ENCODE measurements around the gene KIDINS220. TPM values are rescaled to one million over a fixed set of nuclear protein-coding genes. Genes with fewer than 3 reads are reported as not detected.
"Not testable (repeated sequence)": the region's sequence is repeated elsewhere in the genome, so short reads cannot be mapped to it uniquely, and the experiment has no call there.

Gene KIDINS220
- total and polyA plus RNA-seq, 5 donors: 17.3 to 39.6 (median 37.4) TPM

DNA sequence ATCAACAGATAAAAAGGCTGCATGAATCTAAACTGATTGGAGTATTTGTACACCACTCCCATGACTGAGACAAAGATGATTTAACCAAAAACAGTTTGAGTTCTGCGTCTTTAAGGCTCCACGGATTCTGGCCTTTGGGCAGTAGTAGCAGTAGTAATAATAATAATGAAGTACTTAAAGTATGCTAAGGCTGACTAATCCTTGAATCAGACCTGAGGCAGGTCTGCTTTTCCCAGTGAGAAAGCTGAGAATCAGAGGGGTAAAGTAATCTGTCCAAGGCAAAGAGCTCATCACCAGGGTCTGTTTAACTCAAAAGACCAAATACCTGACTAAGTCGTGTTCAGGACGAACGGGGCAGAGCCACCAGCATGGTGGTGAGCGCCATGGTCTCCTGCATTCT is 94.2 kb downstream of the KIDINS220 start:
- ATAC-seq (no peak), DNase-seq (no peak)
- Histone ChIP-seq H3K4me3 (ENCODE audit: low read length) (no peak overlapping the region), H3K27me3 (ENCODE audit: control insufficient read depth, insufficient read depth) (no peaks in the 10 kb centered on the region), H3K4me1 (ENCODE audit: control insufficient read depth, insufficient read depth, low read length) (no peaks in the 10 kb centered on the region), H3K9me3 (ENCODE audit: control insufficient read depth, low read length) (no peaks in the 10 kb centered on the region), H3K27ac (ENCODE audit: low read length) (no peak overlapping the region)
- WGBS: 95% methylated on average over 6 of the region's 6 CpGs
- intact Hi-C loops (cut with DNase I): no loop called here

DNA sequence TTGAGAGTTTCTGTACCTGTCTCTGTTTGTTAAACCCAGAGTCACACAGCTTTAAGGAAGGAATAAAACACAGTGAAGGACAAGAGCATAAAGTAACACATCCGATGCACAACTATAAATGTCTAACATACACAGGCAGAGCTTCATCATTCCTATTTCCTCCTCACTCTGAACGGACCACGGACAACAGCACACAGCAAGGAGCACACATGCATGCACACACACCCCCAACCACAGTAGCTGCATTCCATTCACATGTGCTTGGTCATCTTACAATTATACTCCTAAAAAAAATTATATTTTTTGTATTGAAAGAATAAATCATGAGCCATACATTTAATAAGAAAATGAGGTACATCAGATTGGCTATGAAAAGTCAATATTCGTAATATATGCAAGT is 97.3 kb downstream of the KIDINS220 start:
- no peak for ATAC-seq
- intact Hi-C loops (cut with DNase I): no loop called here
- 89% methylated on average over 4 of the region's 4 CpGs for WGBS

DNA sequence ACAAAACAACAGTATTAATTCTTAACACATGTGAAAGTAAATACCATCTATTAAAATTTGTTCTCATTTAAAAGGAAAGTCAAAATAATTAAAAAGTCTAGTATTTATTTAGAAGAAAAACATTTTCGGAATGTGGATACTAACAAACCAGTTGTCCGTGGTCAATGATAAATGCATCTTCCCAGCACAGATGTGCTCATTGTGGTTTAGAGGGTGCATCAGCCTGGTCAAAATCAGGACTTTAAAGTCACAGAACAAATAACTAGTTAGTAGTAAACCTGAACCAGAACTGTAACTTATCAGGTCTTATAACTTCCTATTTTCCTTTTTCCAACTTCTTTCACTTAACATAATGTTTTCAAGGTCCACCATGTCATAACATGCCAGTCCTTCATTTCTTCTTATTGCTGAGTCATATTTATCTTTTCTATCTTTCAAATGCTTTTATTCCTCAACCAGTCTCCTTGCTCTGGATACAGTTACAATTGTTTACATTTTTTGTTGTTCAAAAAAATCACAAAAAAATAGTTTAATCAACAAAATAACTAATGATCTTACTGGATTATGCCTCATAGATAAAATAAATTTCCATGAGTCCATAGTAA is 99.7 kb downstream of the KIDINS220 start:
- H3K9me3 ChIP-seq (ENCODE audit: control insufficient read depth, low read length): no peaks in the 10 kb centered on the region
- H3K4me3 ChIP-seq (ENCODE audit: low read length): no peak overlapping the region
- no peak overlapping the region for H3K27ac ChIP-seq (ENCODE audit: low read length)
- DNase-seq: no peak
- 98% methylated on average over 2 of the region's 2 CpGs for WGBS
- intact Hi-C loops (cut with DNase I): no loop called here
- ATAC-seq: no peak
- no peaks in the 10 kb centered on the region for H3K4me1 ChIP-seq (ENCODE audit: control insufficient read depth, insufficient read depth, low read length)
- no peaks in the 10 kb centered on the region for H3K27me3 ChIP-seq (ENCODE audit: control insufficient read depth, insufficient read depth)

More for the DNA sequence above, 97.3 kb downstream of the KIDINS220 start:
- Histone ChIP-seq H3K4me1 (ENCODE audit: control insufficient read depth, insufficient read depth, low read length) (no peaks in the 10 kb centered on the region), H3K9me3 (ENCODE audit: control insufficient read depth, low read length) (no peaks in the 10 kb centered on the region), H3K27ac (ENCODE audit: low read length) (no peak overlapping the region), H3K27me3 (ENCODE audit: control insufficient read depth, insufficient read depth) (no peaks in the 10 kb centered on the region), H3K4me3 (ENCODE audit: low read length) (no peak overlapping the region)
- no peak for DNase-seq

DNA sequence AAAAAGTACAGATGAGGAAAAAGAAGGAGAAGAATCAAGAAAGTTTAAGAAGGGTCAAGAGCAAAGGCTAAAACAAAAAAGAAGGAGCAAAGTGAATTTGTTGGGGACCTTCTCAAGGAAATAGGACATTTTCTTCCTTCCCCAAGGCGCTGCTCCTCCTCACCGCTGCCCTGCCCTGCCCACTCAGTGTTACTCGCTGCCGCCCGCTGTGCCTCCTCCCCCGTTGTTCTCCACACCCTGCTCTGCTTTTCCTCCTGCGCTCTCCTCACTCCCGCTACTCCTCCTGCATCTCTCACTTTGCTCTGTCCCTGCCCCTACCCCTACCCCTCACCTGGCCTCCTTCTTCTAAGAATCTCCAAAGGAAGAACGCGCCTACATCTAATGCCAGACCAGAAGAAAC is 104.8 kb downstream of the KIDINS220 start:
- Histone ChIP-seq H3K27ac (ENCODE audit: low read length) (no peak overlapping the region), H3K9me3 (ENCODE audit: control insufficient read depth, low read length) (no peaks in the 10 kb centered on the region), H3K4me3 (ENCODE audit: low read length) (no peak overlapping the region), H3K27me3 (ENCODE audit: control insufficient read depth, insufficient read depth) (no peaks in the 10 kb centered on the region), H3K4me1 (ENCODE audit: control insufficient read depth, insufficient read depth, low read length) (no peaks in the 10 kb centered on the region)
- WGBS: 98% methylated on average over 10 of the region's 10 CpGs
- DNase-seq: no peak
- ATAC-seq: no peak
- intact Hi-C loops (cut with DNase I): no loop called here

DNA sequence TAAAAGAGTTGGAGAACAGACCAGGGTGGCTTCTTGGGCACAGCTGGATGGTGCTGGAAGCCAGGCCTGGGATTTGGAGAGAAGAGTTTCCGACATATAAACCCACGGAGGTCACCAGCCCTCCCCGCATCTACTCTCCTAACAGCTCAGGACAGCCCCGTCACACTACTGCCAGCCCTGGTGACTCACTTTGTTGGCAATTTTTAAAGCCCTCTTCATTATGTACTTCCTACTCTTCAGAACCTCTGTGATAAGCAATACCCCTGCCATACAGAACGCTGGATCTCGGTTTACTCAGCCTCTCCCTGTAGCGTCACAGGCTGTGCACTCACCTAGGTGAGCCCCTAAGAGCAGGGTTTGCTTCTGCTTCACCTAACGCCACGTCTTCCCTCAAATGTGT is 107.5 kb downstream of the KIDINS220 start:
- WGBS: 69% methylated on average over 9 of the region's 9 CpGs
- DNase-seq: peak in 2 of 3 donors; percentile 41 to 57
- H3K4me3 ChIP-seq (ENCODE audit: low read length): no peak overlapping the region
- intact Hi-C loops (cut with DNase I): no loop called here
- H3K27me3 ChIP-seq (ENCODE audit: control insufficient read depth, insufficient read depth): no peaks in the 10 kb centered on the region
- ATAC-seq: peak; percentile 92 to 93
- H3K27ac ChIP-seq (ENCODE audit: low read length): no peak overlapping the region
- H3K4me1 ChIP-seq (ENCODE audit: control insufficient read depth, insufficient read depth, low read length): no peaks in the 10 kb centered on the region
- no peaks in the 10 kb centered on the region for H3K9me3 ChIP-seq (ENCODE audit: control insufficient read depth, low read length)

DNA sequence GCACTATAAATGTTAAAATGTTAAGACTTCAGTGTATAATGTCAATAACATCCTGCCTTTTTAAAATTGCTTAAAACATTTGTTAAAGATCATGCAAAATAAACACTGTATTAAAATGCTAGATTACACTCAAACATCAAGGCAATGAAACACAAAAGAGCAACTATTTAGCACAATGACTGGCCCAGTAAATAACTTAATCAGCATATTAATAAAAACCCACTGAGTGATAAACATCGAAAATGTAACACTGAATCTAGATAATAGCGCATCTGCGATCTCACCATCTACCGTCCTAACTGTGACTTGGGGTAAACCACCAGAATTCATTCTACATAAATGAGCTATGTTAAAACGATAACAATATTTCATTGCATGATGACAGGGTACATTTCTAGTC is 108.3 kb downstream of the KIDINS220 start:
- H3K4me3 ChIP-seq (ENCODE audit: low read length); H3K27me3 ChIP-seq (ENCODE audit: control insufficient read depth, insufficient read depth); H3K27ac ChIP-seq (ENCODE audit: low read length); H3K9me3 ChIP-seq (ENCODE audit: control insufficient read depth, low read length); H3K4me1 ChIP-seq (ENCODE audit: control insufficient read depth, insufficient read depth, low read length); ATAC-seq; DNase-seq; intact Hi-C loops (cut with DNase I): not testable (repeated sequence)
- 91% methylated on average over 5 of the region's 5 CpGs for WGBS

DNA sequence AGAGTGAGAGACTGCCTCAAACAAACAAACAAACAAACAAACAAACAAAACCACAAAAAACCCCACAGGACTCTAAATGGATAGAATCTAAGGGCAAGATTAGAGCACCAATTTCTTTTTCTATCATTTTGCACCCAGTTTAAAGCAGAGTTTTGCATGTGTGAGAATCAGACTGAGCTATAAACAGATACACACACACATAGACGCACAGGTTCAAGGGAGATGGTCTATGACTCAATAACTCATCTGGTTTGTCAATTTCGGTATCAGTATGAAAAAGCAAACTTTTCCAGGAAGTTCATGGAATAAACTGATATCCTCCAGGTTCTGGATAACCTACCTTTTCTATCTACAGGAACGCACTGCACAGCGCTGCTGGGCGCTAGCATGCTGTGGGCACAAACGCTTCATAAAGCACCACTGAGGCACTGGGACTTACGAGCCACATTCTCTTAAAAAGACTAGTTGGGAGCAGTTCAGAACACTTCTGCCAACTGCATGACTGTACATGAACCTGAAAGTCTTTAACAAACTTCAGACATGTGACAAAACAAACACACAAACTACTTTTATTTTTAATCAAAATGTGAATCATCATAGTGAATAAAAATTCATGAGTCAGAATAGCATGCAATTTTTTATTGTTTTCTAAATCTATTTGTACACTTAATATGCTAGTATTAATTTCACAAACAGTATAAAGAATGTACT is 109.0 kb downstream of the KIDINS220 start:
- 95% methylated on average over 7 of the region's 7 CpGs for WGBS
- no peaks in the 10 kb centered on the region for H3K4me1 ChIP-seq (ENCODE audit: control insufficient read depth, insufficient read depth, low read length)
- intact Hi-C loops (cut with DNase I): no loop called here

DNA sequence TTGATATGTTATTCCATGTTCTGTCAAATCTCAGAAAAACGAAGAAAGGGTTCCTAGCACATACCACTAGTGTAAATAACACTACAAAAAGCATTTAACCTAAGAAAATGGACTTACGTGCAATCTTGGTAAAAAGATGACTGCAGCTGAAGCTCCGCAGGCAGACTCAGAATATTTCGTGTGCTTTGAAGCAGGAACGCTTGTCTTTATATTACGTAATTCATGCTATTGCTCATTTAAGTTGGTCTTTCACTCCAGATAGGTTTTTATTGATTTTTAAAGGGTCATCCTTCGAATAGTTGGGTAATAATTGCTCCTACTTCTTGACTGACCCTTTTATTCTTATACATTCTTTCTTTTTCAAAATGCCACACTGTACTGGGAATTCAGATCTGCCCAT is 111.6 kb downstream of the KIDINS220 start:
- DNase-seq: no peak
- no peak for ATAC-seq
- H3K27ac ChIP-seq (ENCODE audit: low read length): no peak overlapping the region
- H3K9me3 ChIP-seq (ENCODE audit: control insufficient read depth, low read length): no peaks in the 10 kb centered on the region
- intact Hi-C loops (cut with DNase I): no loop called here
- no peaks in the 10 kb centered on the region for H3K27me3 ChIP-seq (ENCODE audit: control insufficient read depth, insufficient read depth)
- no peak overlapping the region for H3K4me3 ChIP-seq (ENCODE audit: low read length)
- 92% methylated on average over 7 of the region's 7 CpGs for WGBS
- H3K4me1 ChIP-seq (ENCODE audit: control insufficient read depth, insufficient read depth, low read length): no peaks in the 10 kb centered on the region

More for the DNA sequence above, 109.0 kb downstream of the KIDINS220 start:
- H3K27me3 ChIP-seq (ENCODE audit: control insufficient read depth, insufficient read depth): no peaks in the 10 kb centered on the region
- DNase-seq: no peak
- H3K9me3 ChIP-seq (ENCODE audit: control insufficient read depth, low read length): no peaks in the 10 kb centered on the region
- no peak for ATAC-seq
- no peak overlapping the region for H3K4me3 ChIP-seq (ENCODE audit: low read length)
- no peak overlapping the region for H3K27ac ChIP-seq (ENCODE audit: low read length)

DNA sequence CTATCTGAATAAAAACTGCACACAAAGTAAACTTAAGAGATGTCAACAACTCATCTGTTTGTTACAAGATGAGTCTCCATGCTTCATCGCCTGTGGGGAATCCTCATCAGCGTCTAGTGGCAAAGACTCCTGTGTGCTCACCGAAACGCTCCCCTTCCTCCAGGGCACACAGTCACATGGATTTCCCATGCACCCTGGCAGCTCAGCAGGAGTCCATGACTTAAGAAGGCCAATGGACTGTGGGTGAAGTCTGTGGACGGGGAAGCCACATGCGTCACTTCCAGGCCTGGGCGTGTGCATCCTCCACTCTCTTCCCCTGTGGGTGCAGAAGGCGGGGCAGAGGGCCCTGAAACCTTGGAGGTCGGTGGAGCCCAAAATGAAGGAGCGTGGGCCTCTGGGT is 114.4 kb downstream of the KIDINS220 start:
- no peaks in the 10 kb centered on the region for H3K9me3 ChIP-seq (ENCODE audit: control insufficient read depth, low read length)
- 89% methylated on average over 10 of the region's 10 CpGs for WGBS
- DNase-seq (no peak), ATAC-seq (no peak)
- no peak overlapping the region for H3K27ac ChIP-seq (ENCODE audit: low read length)
- H3K4me3 ChIP-seq (ENCODE audit: low read length): no peak overlapping the region
- intact Hi-C loops (cut with DNase I): no loop called here
- H3K27me3 ChIP-seq (ENCODE audit: control insufficient read depth, insufficient read depth): no peaks in the 10 kb centered on the region
- no peaks in the 10 kb centered on the region for H3K4me1 ChIP-seq (ENCODE audit: control insufficient read depth, insufficient read depth, low read length)

DNA sequence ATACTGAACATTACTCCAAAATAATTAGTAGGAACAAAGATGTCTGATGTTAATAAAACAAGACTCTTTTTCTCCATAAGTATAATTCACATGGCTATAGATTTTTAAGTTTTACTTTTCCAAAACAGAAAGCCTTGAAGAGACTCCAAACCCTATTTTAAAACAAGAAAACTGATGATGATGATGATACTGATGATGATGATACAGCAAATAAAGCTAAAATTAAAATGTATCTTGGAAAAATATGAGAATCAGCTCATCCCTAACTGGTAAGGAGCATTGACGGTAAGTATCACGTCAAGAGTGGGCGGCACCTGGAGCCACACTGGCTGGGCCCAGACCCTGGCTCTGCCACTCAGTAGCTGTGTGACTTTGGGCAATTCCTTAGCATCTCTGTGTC is 116.0 kb downstream of the KIDINS220 start:
- Histone ChIP-seq H3K27me3 (ENCODE audit: control insufficient read depth, insufficient read depth) (no peaks in the 10 kb centered on the region), H3K9me3 (ENCODE audit: control insufficient read depth, low read length) (no peaks in the 10 kb centered on the region), H3K4me3 (ENCODE audit: low read length) (no peak overlapping the region), H3K4me1 (ENCODE audit: control insufficient read depth, insufficient read depth, low read length) (no peaks in the 10 kb centered on the region), H3K27ac (ENCODE audit: low read length) (no peak overlapping the region)
- no peak for DNase-seq
- no peak for ATAC-seq
- 88% methylated on average over 3 of the region's 3 CpGs for WGBS
- intact Hi-C loops (cut with DNase I): no loop called here

DNA sequence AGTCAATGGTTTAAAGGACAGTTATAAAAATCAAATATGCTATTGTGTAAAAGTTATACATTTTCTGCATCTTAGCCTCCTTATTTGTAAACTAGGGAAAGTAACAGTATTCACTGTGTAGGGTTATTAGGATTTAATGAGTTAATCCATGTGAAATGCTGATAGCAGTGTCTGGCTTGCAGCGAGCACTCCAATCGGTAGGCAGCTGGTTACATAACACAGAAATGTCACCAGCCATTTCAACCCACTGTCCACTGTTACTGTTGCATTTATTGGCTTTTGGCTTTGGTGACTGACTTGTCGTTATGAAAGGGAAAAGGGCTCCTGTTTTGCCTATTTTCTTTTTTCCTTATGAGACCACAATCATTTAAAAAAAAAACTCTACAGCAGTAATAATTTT is 116.7 kb downstream of the KIDINS220 start:
- H3K27ac ChIP-seq (ENCODE audit: low read length): no peak overlapping the region
- DNase-seq (no peak), ATAC-seq (peak in 1 of 2 donors; percentile 45)
- intact Hi-C loops (cut with DNase I): no loop called here
- H3K27me3 ChIP-seq (ENCODE audit: control insufficient read depth, insufficient read depth): no peaks in the 10 kb centered on the region
- no peaks in the 10 kb centered on the region for H3K4me1 ChIP-seq (ENCODE audit: control insufficient read depth, insufficient read depth, low read length)
- H3K4me3 ChIP-seq (ENCODE audit: low read length): no peak overlapping the region
- WGBS: 28% methylated on average over 3 of the region's 3 CpGs
- no peaks in the 10 kb centered on the region for H3K9me3 ChIP-seq (ENCODE audit: control insufficient read depth, low read length)

All from right cardiac atrium (tissue), 5 donors.